Measurements from ENCODE around the gene DUSP22.

The DUSP22 gene

GRCh38 chr6:336159-337114, 44.1 kb downstream of the DUSP22 start:
- no peak for DNase-seq (ENCODE audit: low read depth in 3 of 3, low spot score in 1 of 3)

DNA sequence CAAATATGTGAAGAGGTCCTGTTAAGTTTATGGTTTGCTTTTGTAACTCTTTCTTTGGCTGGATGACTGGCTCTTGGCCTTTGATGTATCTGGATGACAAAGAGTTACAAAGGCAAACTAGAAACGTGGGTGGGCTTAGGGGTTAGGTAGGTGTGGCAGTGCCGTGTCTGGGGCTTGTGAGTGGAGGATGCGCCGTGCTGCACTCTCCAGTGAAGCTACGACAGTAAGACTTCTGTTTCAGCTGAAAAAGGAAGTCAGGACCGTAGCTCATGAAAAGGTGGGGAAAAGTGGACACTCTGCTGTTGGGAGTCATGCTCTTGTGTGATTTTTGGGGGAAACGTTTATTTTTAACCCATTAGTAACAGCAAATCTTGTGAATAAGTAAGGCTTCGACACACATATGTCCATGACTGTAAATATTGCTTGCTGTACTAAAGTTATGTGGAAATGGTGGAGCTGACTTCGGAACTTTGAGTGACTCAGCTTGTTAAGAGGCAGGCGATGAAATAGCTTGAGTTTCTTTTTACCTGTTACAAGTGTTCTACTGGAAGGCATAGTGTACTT, 45.6 kb downstream of the DUSP22 start:
- no peak for DNase-seq (ENCODE audit: low read depth in 3 of 3, low spot score in 1 of 3)

- no peak for DNase-seq (ENCODE audit: low read depth in 3 of 3, low spot score in 1 of 3)
These were observed 46.6 kb downstream of the DUSP22 start for GRCh38 chr6:338815-339262.

GRCh38 chr6:339480-339879, 47.2 kb downstream of the DUSP22 start:
- DNase-seq (ENCODE audit: low read depth in 3 of 3, low spot score in 1 of 3): no peak

DNA sequence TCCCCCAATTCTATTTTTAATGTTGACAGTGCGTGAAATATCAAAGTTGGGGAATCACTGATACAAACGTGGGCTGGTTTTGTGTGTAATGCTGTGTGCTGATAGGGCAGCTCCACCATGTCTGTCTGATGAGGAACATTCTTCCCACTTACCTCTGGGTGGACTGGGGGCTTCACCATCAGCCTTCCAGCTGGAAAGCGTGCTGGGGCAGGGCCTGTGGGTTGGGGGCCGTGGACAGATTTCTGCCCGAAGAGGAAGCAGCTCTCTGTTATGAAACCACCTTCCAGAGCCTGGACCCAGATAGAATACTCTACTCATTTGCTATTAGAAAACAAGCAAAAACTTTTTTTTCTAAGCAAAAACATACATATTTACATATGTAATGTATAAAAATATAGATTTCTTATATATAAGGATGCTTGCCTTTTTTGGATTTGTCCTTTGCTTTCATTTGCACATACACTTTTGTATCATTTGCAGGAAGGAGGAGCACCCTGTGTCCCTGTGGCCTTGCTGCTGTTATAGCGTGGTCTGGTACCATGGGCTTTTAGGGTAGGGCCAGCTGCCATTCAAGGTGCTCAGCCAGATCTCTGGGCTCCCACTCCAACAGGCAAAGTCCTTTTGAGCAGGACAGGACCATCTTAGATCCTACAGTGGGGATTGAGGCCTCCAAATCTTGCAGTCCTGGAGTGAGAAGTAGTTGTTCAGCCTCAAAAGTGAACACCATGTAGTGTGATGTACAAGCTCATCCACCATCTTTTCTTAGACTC, 48.1 kb downstream of the DUSP22 start:
- no peak for DNase-seq (ENCODE audit: low read depth in 3 of 3, low spot score in 1 of 3)

GRCh38 chr6:340991-341827, 48.9 kb downstream of the DUSP22 start:
- DNase-seq (ENCODE audit: low read depth in 3 of 3, low spot score in 1 of 3): no peak

DNA sequence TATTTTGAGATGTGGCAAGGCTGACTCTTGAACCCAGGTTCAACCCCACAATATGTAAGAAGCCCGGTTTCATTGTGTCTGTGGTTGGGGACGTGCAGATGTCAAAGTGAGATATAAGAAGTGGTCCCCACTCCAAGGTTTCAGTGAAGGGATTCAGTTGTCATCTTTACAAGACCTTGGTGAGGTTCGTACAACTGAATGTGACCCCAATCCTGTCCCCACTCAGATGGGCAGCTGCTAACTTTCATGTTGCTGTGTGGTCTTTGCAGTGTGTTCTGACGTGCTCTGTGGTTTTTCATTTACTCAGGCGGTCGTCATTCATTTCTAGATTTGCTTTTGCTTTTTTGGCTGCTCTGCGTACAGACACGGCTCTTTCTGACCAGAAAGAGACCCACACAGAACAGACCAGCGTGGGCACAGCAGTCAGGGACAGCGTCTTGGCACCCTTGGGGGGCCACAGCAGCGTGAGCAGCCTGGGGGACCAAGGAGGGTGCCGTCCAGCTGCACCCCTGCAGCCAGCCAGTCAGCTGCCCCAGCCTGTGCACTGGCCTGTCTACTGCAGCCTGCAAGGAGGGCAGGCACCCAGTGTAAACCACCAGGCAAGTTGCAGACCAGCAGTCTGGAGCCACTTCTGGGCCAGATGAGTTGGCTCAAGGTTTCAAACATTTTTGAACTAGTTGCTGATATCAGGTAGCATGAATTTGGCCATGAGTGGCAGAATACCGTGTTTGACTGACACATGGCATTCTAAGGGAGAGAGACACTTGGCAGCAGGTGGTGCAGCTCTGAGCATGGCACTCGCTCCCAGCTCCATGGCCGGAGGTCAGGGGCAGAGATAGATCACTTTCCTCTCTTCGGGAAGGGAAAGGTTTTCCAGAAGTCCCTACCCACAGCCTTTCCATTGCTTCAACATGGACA, 49.9 kb downstream of the DUSP22 start:
- no peak for DNase-seq (ENCODE audit: low read depth in 3 of 3, low spot score in 1 of 3)

DNA sequence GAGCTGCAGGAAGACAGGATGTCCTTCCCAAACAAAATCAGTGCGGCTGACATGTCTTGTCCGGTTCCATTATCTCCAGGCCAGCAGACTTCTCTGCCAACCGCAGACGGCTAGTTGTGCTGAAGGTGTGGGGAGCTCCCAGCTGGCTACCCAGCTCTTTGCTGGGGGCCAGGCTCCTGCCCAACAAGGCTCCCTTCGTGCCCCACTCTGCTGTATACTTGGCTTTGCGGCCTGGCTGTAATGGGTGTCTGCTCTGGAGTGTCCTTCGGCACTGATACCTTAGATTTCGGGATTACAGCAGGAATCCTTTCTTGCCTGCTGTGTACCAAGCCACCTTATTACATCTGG, 50.5 kb downstream of the DUSP22 start:
- no peak for DNase-seq (ENCODE audit: low read depth in 3 of 3, low spot score in 1 of 3)

- no peak for DNase-seq (ENCODE audit: low read depth in 3 of 3, low spot score in 1 of 3)
These were observed 51.1 kb downstream of the DUSP22 start for GRCh38 chr6:343226-343935.

DNA sequence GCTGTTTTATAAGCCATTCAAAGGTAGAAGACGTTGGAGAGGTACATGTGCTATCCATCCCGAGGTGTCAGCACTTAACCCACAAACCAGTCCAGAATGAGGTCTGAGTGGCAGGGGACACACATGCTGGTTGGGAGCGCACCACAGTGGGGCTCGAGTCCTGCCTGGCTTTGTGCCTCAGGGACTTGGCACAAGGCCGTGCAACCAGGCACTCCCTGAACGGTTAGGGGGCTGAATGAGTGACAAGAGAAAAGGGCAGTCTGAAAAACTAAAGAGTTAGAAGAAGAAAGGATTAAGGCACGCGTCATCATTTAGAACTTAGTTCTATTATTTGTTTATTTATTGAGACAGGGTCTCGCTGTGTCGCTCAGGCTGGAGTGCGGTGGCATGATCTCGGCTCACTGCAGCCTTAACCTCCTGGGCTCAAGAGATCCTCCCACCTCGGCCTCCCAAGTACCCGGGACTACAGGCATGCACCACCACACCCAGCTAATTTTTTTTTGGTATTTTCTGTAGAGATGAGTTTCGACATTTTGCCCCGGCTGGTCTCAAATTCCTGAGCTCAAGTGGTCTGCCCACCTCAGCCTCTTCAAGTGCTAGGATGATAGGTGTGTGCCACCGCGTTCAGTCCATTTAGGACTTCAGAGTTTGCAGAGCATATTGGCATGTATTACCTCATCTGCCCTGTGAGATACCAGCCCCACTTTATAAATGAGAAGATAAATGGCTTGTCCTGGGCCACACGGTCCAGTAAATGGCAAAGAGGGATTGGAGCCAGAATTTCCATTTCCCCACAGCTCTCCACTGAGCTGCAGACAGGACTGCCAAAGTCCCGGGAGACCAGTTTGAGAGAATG, 51.9 kb downstream of the DUSP22 start:
- DNase-seq (ENCODE audit: low read depth in 3 of 3, low spot score in 1 of 3): no peak

DNA sequence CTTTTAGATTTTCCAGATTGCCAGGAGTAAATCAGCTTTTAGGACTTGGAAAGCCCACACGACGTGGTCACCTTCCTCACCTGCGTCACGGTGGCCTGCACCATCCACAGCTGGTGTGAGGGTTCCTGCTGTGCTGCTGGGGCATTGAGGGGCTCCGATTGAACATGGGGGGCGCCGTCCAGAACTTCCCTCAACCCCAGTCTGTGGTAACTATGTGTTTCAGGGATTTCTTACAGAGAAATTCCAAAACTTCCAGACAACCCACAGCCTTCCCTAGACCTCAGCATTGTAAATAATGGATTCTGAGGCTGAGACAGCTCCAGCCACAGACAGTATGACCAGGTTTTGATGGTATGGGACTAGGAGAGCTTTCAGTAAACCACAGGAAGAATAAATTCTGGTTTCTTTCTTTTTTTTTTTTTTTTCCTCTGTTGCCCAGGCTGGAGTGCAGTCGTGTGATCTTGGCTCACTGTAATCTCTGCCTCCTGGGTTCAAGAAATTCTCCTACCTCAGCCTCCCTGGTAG, 52.6 kb downstream of the DUSP22 start:
- no peak for DNase-seq (ENCODE audit: low read depth in 3 of 3, low spot score in 1 of 3)

DNA sequence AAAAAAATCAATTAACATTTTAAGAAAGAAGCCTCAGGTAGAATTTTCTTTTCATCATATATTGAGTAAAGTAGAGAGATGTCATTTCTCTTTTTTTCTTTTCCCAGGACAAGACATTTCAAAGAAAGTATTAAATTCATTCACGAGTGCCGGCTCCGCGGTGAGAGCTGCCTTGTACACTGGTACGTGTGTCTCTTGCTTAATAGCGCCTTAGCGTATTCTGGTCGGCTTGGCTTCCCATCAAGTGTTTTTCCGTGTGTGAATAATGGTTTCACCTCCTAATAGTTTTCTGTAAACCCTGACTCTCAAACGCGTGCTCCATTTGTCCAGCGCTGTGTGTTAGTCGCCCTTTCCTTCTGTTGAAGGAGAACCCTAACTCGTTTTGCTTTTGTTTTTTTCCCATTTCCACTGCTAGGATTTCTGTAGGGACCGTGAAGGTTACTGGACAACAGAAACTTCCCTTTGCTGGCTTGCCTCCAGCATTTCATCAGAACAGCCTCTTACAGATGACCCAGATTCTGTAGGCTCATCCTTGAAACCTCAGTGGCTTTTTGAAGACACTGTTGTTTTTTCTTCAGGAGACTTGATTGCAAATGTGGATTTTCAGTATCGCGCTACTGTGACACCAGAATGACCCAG, 53.6 kb downstream of the DUSP22 start:
- no peak for DNase-seq (ENCODE audit: low read depth in 3 of 3, low spot score in 1 of 3)

- no peak for DNase-seq (ENCODE audit: low read depth in 3 of 3, low spot score in 1 of 3)
These were observed 54.2 kb downstream of the DUSP22 start for GRCh38 chr6:346386-347030.

DNA sequence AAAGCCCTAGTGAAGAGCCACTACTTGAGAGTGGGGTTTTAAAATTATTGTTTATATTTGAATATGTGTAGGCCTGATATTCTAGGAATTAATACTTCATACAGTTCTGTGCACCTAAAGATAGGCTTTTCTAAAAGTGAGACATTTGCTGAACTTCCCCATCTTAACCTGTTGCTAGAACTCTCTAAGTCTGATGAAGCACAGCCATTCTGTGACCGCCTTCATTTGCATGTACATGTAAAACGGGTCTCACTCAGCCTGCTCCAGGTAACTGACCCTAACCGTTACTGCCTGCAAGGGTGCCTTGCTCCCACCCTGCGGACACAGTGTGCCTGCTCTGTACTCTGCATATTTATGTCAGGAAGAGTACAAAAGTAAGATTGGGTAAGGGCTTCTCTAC, 54.9 kb downstream of the DUSP22 start:
- DNase-seq (ENCODE audit: low read depth in 3 of 3, low spot score in 1 of 3): no peak

GRCh38 chr6:347951-348859, 55.9 kb downstream of the DUSP22 start:
- DNase-seq (ENCODE audit: low read depth in 3 of 3, low spot score in 1 of 3): no peak

DNA sequence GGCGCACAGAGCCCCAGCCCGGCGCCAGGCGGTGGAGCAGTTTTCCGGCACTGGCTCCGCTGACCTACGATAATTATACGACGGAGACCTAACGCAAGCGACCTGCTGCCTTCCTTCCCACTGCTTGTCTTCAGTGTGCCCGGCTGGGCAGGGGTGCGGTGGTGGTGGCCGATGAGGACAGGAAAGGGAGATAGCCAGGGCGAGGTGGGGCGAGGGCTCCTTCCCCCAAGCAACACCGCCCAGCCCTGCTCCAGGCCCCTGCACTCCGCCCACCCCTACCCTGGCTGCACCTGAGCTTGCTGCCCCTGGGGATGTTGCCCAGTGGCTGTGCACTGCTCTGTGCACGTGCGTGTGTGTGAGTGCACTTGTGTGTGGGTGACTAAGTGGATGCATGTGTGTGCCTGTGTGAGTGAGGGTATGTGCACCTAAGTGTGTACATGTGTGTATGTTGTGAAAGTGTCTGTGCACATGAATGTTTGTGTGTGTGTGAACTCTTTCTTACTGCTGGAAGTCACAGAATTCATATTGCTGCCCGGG, 56.6 kb downstream of the DUSP22 start:
- DNase-seq (ENCODE audit: low read depth in 3 of 3, low spot score in 1 of 3): no peak

Measured in stimulated activated CD4-positive, alpha-beta T cell treated with anti-CD3 and anti-CD28 coated beads, TNF-alpha, amount 100 ng/mL, for 1 hour (primary cell).